Ovary (tissue), 9 donors: ENCODE measurements around the gene BACH2. TPM values are rescaled to one million over a fixed set of nuclear protein-coding genes. Genes with fewer than 3 reads are reported as not detected.

Experiments
- DNase-seq, 5 donors: peaks; one replicate each; pipeline ENCODE4 v3.0.0-alpha.2; 2019 to 2020
- H3K27ac ChIP-seq, 2 donors: fragments of 200-600 bp; one replicate each; pipeline versions ENCODE4 v1.5.1 to v1.8.0; 2019 to 2022
- H3K27me3 ChIP-seq: fragments of 200-600 bp; one replicate; pipeline ENCODE4 v1.8.0; 2022
- H3K36me3 ChIP-seq: fragments of 200-600 bp; sonication (generic); one replicate; pipeline ENCODE4 v1.5.1; 2019
- H3K4me1 ChIP-seq: one replicate; pipeline ENCODE4 v1.8.1; 2013; ENCODE audit warnings: mild to moderate bottlenecking, moderate library complexity; ENCODE audit not compliant: insufficient read depth
- H3K4me3 ChIP-seq: fragments of 200-600 bp; sonication (generic); one replicate; pipeline ENCODE4 v1.5.1; 2017
- H3K9me3 ChIP-seq, 2 donors: fragments of 200-600 bp in 1 of 2; sonication (generic) in 1 of 2; one replicate each; pipeline versions ENCODE4 v1.5.1 to v1.8.1; 2013 to 2019; ENCODE audit warnings: mild to moderate bottlenecking in 1 of 2, moderate library complexity in 1 of 2
- EP300 ChIP-seq: sonication (generic); formaldehyde crosslinking; IDR thresholded peaks from one replicate; pipeline ENCODE4 v1.6.1; 2017; ENCODE audit warnings: antibody characterized with exemption
- POLR2A ChIP-seq: fragments of 450-650 bp; IDR thresholded peaks from one replicate; pipeline ENCODE4 v1.6.1; 2017; ENCODE audit warnings: antibody characterized with exemption, mild to moderate bottlenecking, moderate library complexity
- WGBS, 3 donors: extraction: QIAGEN DNeasy Blood & Tissue Kit in 1 of 3; methylation state at CpG; one replicate each; pipeline versions ENCODE4 v1.1.5 to v1.1.7; 2013 to 2017; 5-methylcytosine and 5-hydroxymethylcytosine counted together
- intact Hi-C, 4 donors: fragments of 100-400 bp; cut with DNase I; formaldehyde crosslinking; loops; one replicate each; pipeline versions ENCODE4 v1.11.0 to v1.15.1; 2022 to 2023
- polyA plus RNA-seq, 2 donors: library from polyadenylated mRNA; stranded (reverse); fragments of 200-250 nt in 1 of 2; fragments of 350-450 nt in 1 of 2; fragmentation: Illumina TruSeq in 1 of 2; extraction: RNeasy Lipid Tissue Mini Kit (QIAGEN cat#74804) in 1 of 2; gene quantifications; one replicate each; pipeline ENCODE4 v1.2.3, GENCODE V29; 2013 to 2014
- total RNA-seq, 7 donors: library from RNA; depleted of rRNA in 2 of 7; stranded (reverse); fragments of >200 nt in 2 of 7; fragmentation: NEBNext Ultra II Directional in 3 of 7; extraction: Animal tissue kit (Norgen Biotek cat#: 25700) in 3 of 7; gene quantifications; one replicate each; pipeline versions ENCODE4 v1.1.0 to v1.2.4, GENCODE V29; 2016 to 2023
- TF ChIP-seq, protein P1 (sequence below), 3 donors: fragments of 450-650 bp in 2 of 3; fragments of 200-600 bp in 1 of 3; IDR thresholded peaks; one replicate each; pipeline versions ENCODE4 v1.5.1 to v1.8.0; 2016 to 2022; ENCODE audit warnings: antibody characterized with exemption in 3 of 3, mild to moderate bottlenecking in 1 of 3
- donor health status: DM: no; HTN: no; CAD: no; lungs with moderate emphysema.
- donor health status: DM: no; HTN: no; CAD: no.
- donor health status: Bipolar disorder and iron deficiency.
- donor health status: DM: yes; HTN: yes; CAD: no.
- donor health status: DM: no; HTN: no; CAD: no.
- donor health status: DM: yes; HTN: yes; CAD: no.

The BACH2 gene
- total and polyA plus RNA-seq, 9 donors = 2.6 to 19.2 (median 10.5) TPM

- intact Hi-C loops = no loop called here
- H3K4me1 ChIP-seq = peaks cover 1% of the 10 kb centered on the region
- 78 to 80% (median 79%) methylated on average over 12 of the region's 12 CpGs for WGBS, 3 donors
These were observed 227.7 kb downstream of the BACH2 start for GRCh38 chr6:90068703-90069523.

DNA sequence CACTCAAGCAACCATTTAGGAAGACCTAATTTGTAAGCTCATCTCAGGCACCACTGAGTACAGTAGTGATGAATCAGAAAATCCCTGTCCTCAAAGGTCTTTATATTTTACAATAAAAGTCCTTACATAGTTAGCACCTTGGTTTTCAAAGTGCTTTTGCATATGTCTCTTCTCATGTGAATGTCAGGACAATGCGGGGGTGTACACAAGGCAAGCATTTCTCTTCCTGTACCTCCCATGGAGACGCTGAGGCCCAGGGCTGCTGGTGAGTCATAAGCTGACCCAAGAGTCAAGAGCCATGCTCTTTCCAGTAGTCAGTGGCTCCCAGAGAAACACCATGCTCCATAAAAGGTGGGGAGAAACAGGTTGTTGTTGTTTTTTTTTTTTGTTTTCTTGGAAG is 228.4 kb downstream of the BACH2 start:
- TF ChIP-seq, protein P1, sequence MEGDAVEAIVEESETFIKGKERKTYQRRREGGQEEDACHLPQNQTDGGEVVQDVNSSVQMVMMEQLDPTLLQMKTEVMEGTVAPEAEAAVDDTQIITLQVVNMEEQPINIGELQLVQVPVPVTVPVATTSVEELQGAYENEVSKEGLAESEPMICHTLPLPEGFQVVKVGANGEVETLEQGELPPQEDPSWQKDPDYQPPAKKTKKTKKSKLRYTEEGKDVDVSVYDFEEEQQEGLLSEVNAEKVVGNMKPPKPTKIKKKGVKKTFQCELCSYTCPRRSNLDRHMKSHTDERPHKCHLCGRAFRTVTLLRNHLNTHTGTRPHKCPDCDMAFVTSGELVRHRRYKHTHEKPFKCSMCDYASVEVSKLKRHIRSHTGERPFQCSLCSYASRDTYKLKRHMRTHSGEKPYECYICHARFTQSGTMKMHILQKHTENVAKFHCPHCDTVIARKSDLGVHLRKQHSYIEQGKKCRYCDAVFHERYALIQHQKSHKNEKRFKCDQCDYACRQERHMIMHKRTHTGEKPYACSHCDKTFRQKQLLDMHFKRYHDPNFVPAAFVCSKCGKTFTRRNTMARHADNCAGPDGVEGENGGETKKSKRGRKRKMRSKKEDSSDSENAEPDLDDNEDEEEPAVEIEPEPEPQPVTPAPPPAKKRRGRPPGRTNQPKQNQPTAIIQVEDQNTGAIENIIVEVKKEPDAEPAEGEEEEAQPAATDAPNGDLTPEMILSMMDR (IDR thresholded peaks at IDR 0.05) = no peak
- TF ChIP-seq EP300 = no peak
- TF ChIP-seq POLR2A = no peak
- 22 to 31% (median 25%) methylated on average over 2 of the region's 2 CpGs for WGBS, 3 donors
- Histone ChIP-seq H3K4me1 (peaks cover 1% of the 10 kb centered on the region), H3K9me3 (no peaks in the 10 kb centered on the region), H3K36me3 (no peaks in the 10 kb centered on the region), H3K4me3 (no peak overlapping the region), H3K27me3 (no peaks in the 10 kb centered on the region), H3K27ac (no peak overlapping the region)
- no peak for DNase-seq
- intact Hi-C loops = no loop called here

More at GRCh38 chr6:90068703-90069523, 227.7 kb downstream of the BACH2 start:
- H3K36me3 ChIP-seq = no peaks in the 10 kb centered on the region
- H3K4me3 ChIP-seq = no peak overlapping the region
- DNase-seq = no peak
- H3K9me3 ChIP-seq = no peaks in the 10 kb centered on the region
- H3K27ac ChIP-seq = no peak overlapping the region
- no peaks in the 10 kb centered on the region for H3K27me3 ChIP-seq
- no peak for TF ChIP-seq POLR2A

- TF ChIP-seq EP300 = no peak
- TF ChIP-seq, protein P1 (IDR thresholded peaks at IDR 0.05) = no peak
- no peak for TF ChIP-seq POLR2A
These were observed 229.9 kb downstream of the BACH2 start for GRCh38 chr6:90066697-90067096.

DNA sequence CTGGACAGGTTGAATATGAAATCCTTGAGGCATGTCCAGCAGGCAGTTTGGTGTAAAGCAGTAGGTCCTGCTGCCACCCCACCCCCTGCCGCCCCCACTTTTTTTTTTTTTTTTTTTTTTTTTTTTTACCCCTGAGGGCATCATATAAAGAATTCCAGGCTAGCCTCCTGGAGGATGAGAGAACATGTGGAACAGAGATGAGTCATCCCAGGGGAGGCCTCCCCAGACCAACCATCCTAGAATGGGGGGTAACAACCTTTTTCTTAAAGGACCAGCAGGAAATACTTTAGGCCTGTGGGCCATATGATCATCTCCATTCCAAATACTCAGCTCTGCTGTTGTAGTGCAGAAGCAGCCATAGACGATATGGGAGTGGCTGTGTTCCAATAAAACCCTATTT is 231.5 kb downstream of the BACH2 start:
- no peak for TF ChIP-seq EP300
- no peak for TF ChIP-seq POLR2A
- H3K4me1 ChIP-seq = peaks cover 1% of the 10 kb centered on the region
- H3K27me3 ChIP-seq = no peaks in the 10 kb centered on the region
- intact Hi-C loops = no loop called here
- no peak overlapping the region for H3K4me3 ChIP-seq
- no peaks in the 10 kb centered on the region for H3K9me3 ChIP-seq
- H3K27ac ChIP-seq = no peak overlapping the region
- WGBS, 3 donors = 85 to 98% (median 96%) methylated on average over 2 of the region's 2 CpGs
- DNase-seq = no peak
- no peaks in the 10 kb centered on the region for H3K36me3 ChIP-seq

More at GRCh38 chr6:90066697-90067096, 229.9 kb downstream of the BACH2 start:
- intact Hi-C loops = no loop called here
- 95 to 97% (median 96%) methylated on average over 4 of the region's 4 CpGs for WGBS, 3 donors
- no peak for DNase-seq
- H3K27me3 ChIP-seq = no peaks in the 10 kb centered on the region
- H3K4me3 ChIP-seq = no peak overlapping the region
- peaks cover 1% of the 10 kb centered on the region for H3K4me1 ChIP-seq
- H3K36me3 ChIP-seq = no peaks in the 10 kb centered on the region
- no peaks in the 10 kb centered on the region for H3K9me3 ChIP-seq
- no peak overlapping the region for H3K27ac ChIP-seq

GRCh38 chr6:90062667-90063066 is 234.0 kb downstream of the BACH2 start:
- H3K9me3 ChIP-seq = no peaks in the 10 kb centered on the region
- no peaks in the 10 kb centered on the region for H3K36me3 ChIP-seq
- 61 to 70% (median 66%) methylated on average over 2 of the region's 2 CpGs for WGBS, 3 donors
- H3K4me3 ChIP-seq = no peak overlapping the region
- intact Hi-C loops = no loop called here
- TF ChIP-seq, protein P1 (IDR thresholded peaks at IDR 0.05) = no peak
- TF ChIP-seq POLR2A (no peak), EP300 (no peak)
- H3K4me1 ChIP-seq = no peaks in the 10 kb centered on the region
- no peak overlapping the region for H3K27ac ChIP-seq
- DNase-seq = no peak
- no peaks in the 10 kb centered on the region for H3K27me3 ChIP-seq
